Activated naive CD4-positive, alpha-beta T cell (primary cell): ENCODE results near the gene TMEM161A.
"Not testable (repeated sequence)": the region's sequence is repeated elsewhere in the genome, so short reads cannot be mapped to it uniquely, and the experiment has no call there.

Experiments used
- DNase-seq, 4 experiments: peaks; one replicate each; lab custom pipeline; 2025; lab: John Stamatoyannopoulos, UW

The TMEM161A gene

GRCh38 chr19:19121371-19121770, 16.9 kb downstream of the TMEM161A start:
- DNase-seq: no peak

- no peak for DNase-seq
These were observed 17.7 kb downstream of the TMEM161A start for GRCh38 chr19:19120308-19121231.

GRCh38 chr19:19119325-19120237, 18.7 kb downstream of the TMEM161A start:
- DNase-seq: no peak

- peak in 3 of 4 experiments; percentile 14 to 38 (median 23) for DNase-seq
These were observed 22.3 kb downstream of the TMEM161A start for GRCh38 chr19:19115954-19116353.

- DNase-seq: no peak
These were observed 25.1 kb downstream of the TMEM161A start for GRCh38 chr19:19113040-19113626.

GRCh38 chr19:19111967-19112580, 26.2 kb downstream of the TMEM161A start:
- no peak for DNase-seq

- no peak for DNase-seq
These were observed 27.0 kb downstream of the TMEM161A start for GRCh38 chr19:19111136-19111835.

GRCh38 chr19:19110410-19111135, 27.7 kb downstream of the TMEM161A start:
- DNase-seq: peak in 1 of 4 experiments; percentile 16

- DNase-seq: no peak
These were observed 28.7 kb downstream of the TMEM161A start for GRCh38 chr19:19109601-19110000.

GRCh38 chr19:19107654-19108053, 30.6 kb downstream of the TMEM161A start:
- no peak for DNase-seq

- DNase-seq: not testable (repeated sequence)
These were observed 31.3 kb downstream of the TMEM161A start for GRCh38 chr19:19106938-19107337.

GRCh38 chr19:19106056-19106551, 32.2 kb downstream of the TMEM161A start:
- no peak for DNase-seq

- no peak for DNase-seq
These were observed 32.8 kb downstream of the TMEM161A start for GRCh38 chr19:19105365-19106055.

- DNase-seq: no peak
These were observed 35.1 kb downstream of the TMEM161A start for GRCh38 chr19:19103167-19103566.

GRCh38 chr19:19102566-19102965, 35.7 kb downstream of the TMEM161A start:
- DNase-seq: not testable (repeated sequence)

- no peak for DNase-seq
These were observed 36.7 kb downstream of the TMEM161A start for GRCh38 chr19:19101540-19101939.

GRCh38 chr19:19098703-19099632, 39.3 kb downstream of the TMEM161A start:
- DNase-seq: no peak

- no peak for DNase-seq
These were observed 40.1 kb downstream of the TMEM161A start for GRCh38 chr19:19098084-19098702.
